ENCODE results near the gene CFAP77. TPM values are rescaled to one million over a fixed set of nuclear protein-coding genes. Genes with fewer than 3 reads are reported as not detected.

Gene CFAP77
- total RNA-seq, 1 experiment from 2014 or later = 0.11 TPM

- H2AFZ ChIP-seq (ENCODE audit: low read length) = no peak overlapping the region
- no peak overlapping the region for H3K27ac ChIP-seq (ENCODE audit: low read length)
- intact Hi-C loops (cut with micrococcal nuclease) = no loop called here
- no peak for TF ChIP-seq CTCF (conservative IDR thresholded peaks at IDR 0.05; ENCODE audit: low read depth, low read length)
- TF ChIP-seq EZH2phosphoT487 (IDR thresholded peaks at IDR 0.05; ENCODE audit: borderline replicate concordance, low read length) = no peak
- TF ChIP-seq EZH2 (IDR thresholded peaks at IDR 0.05; ENCODE audit: low read length, unreplicated experiment) = no peak
- H3F3A ChIP-seq (ENCODE audit: low read length, unreplicated experiment) = no peaks in the 10 kb centered on the region
- BruUV-seq (replicated peaks) = no TSS peak
- no peak overlapping the region for H3K9ac ChIP-seq (ENCODE audit: low read length)
- H3K4me1 ChIP-seq (ENCODE audit: insufficient read depth, low read length) = no peaks in the 10 kb centered on the region
- H3K36me3 ChIP-seq (ENCODE audit: low read depth, low read length) = peaks cover 23% of the 10 kb centered on the region
- H3K9me2 ChIP-seq (replicated peaks; ENCODE audit: low read length) = no peaks in the 10 kb centered on the region
- ChIA-PET POLR2A (ENCODE audit: unreplicated experiment) (interaction anchor here (0.6 kb wide), 1 partner anchor 39 kb away, joined by 7 read pairs; no protein-coding TSS in a partner anchor), CTCF (no interaction called here)
- H3K27me3 ChIP-seq (ENCODE audit: low read length) = no peaks in the 10 kb centered on the region
- H3K79me2 ChIP-seq (ENCODE audit: low read length) = no peaks in the 10 kb centered on the region
- H3K4me3 ChIP-seq (ENCODE audit: low read length) = no peak overlapping the region
- DNase-seq (no peak), ATAC-seq (no peak)
- no peaks in the 10 kb centered on the region for H4K20me1 ChIP-seq (ENCODE audit: low read length)
- H3K4me2 ChIP-seq (ENCODE audit: low read length) = no peak overlapping the region
- no peaks in the 10 kb centered on the region for H3K9me3 ChIP-seq (ENCODE audit: low read length)
Observed at GRCh38 chr9:132391449-132391848, 18.6 kb upstream of the CFAP77 start.

DNA sequence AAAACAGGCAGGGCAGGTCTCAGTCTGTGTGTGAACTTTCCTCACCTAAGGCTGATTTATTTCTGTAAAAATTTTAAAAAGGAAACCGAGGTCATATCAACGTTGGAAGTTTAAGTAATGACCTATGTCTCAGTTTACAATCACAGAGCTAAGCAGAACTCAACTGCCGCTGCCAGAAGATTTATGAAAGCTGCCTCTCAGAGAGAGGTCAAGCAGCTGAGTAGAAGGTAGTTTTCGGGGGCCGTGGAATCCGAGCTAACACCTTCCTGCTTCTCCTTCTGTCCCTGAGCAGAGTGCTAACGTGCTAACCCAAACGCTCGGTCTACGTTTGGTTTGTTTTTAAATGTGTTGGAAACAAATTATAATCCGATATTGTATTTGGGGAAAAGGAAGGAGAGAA, 14.5 kb upstream of the CFAP77 start:
- no peaks in the 10 kb centered on the region for H3K9me3 ChIP-seq (ENCODE audit: low read length)
- TF ChIP-seq CTCF (conservative IDR thresholded peaks at IDR 0.05; ENCODE audit: low read depth, low read length) (no peak), EZH2 (IDR thresholded peaks at IDR 0.05; ENCODE audit: low read length, unreplicated experiment) (no peak), EZH2phosphoT487 (IDR thresholded peaks at IDR 0.05; ENCODE audit: borderline replicate concordance, low read length) (no peak)
- H3K27me3 ChIP-seq (ENCODE audit: low read length) = no peaks in the 10 kb centered on the region
- no TSS peak for BruUV-seq (replicated peaks)
- POLR2A ChIA-PET (ENCODE audit: unreplicated experiment) = no interaction called here
- H3K4me3 ChIP-seq (ENCODE audit: low read length) = no peak overlapping the region
- no peak overlapping the region for H3K27ac ChIP-seq (ENCODE audit: low read length)
- H3K9ac ChIP-seq (ENCODE audit: low read length) = no peak overlapping the region
- no peaks in the 10 kb centered on the region for H3K9me2 ChIP-seq (replicated peaks; ENCODE audit: low read length)
- DNase-seq = no peak
- intact Hi-C loops (cut with micrococcal nuclease) = no loop called here
- CTCF ChIA-PET = no interaction called here
- H3F3A ChIP-seq (ENCODE audit: low read length, unreplicated experiment) = no peaks in the 10 kb centered on the region
- H3K4me2 ChIP-seq (ENCODE audit: low read length) = no peak overlapping the region
- H3K36me3 ChIP-seq (ENCODE audit: low read depth, low read length) = peaks cover 18% of the 10 kb centered on the region
- H2AFZ ChIP-seq (ENCODE audit: low read length) = no peak overlapping the region
- H3K79me2 ChIP-seq (ENCODE audit: low read length) = no peaks in the 10 kb centered on the region
- no peak for ATAC-seq
- H4K20me1 ChIP-seq (ENCODE audit: low read length) = no peaks in the 10 kb centered on the region
- H3K4me1 ChIP-seq (ENCODE audit: insufficient read depth, low read length) = no peaks in the 10 kb centered on the region

- CTCF ChIA-PET = no interaction called here
- peaks cover 9% of the 10 kb centered on the region; the same call in 1 of the 2 replicates for H3K36me3 ChIP-seq (ENCODE audit: low read depth, low read length)
- H3K27ac ChIP-seq (ENCODE audit: low read length) = no peak overlapping the region
- DNase-seq (no peak), ATAC-seq (no peak)
- no peak overlapping the region for H3K9ac ChIP-seq (ENCODE audit: low read length)
- H3K79me2 ChIP-seq (ENCODE audit: low read length) = peaks cover 33% of the 10 kb centered on the region
- no peaks in the 10 kb centered on the region for H3K9me3 ChIP-seq (ENCODE audit: low read length)
- no peak overlapping the region for H3K4me3 ChIP-seq (ENCODE audit: low read length)
- no peaks in the 10 kb centered on the region for H3F3A ChIP-seq (ENCODE audit: low read length, unreplicated experiment)
- H4K20me1 ChIP-seq (ENCODE audit: low read length) = no peaks in the 10 kb centered on the region
- peaks cover 6% of the 10 kb centered on the region; the same call in 1 of the 2 replicates for H3K4me1 ChIP-seq (ENCODE audit: insufficient read depth, low read length)
- H3K27me3 ChIP-seq (ENCODE audit: low read length) = no peaks in the 10 kb centered on the region
- no peak overlapping the region for H3K4me2 ChIP-seq (ENCODE audit: low read length)
- no TSS peak for BruUV-seq (replicated peaks)
- intact Hi-C loops (cut with micrococcal nuclease) = no loop called here
- POLR2A ChIA-PET (ENCODE audit: unreplicated experiment) = no interaction called here
- no peak overlapping the region for H2AFZ ChIP-seq (ENCODE audit: low read length)
- TF ChIP-seq CTCF (conservative IDR thresholded peaks at IDR 0.05; ENCODE audit: low read depth, low read length) = no peak
- no peak for TF ChIP-seq EZH2 (IDR thresholded peaks at IDR 0.05; ENCODE audit: low read length, unreplicated experiment)
- no peak for TF ChIP-seq EZH2phosphoT487 (IDR thresholded peaks at IDR 0.05; ENCODE audit: borderline replicate concordance, low read length)
- H3K9me2 ChIP-seq (replicated peaks; ENCODE audit: low read length) = no peaks in the 10 kb centered on the region
Observed at GRCh38 chr9:132401824-132402223, 8.2 kb upstream of the CFAP77 start.

Data from PC-3 (cell line).